Measurements from ENCODE around the gene ATP9A. TPM values are rescaled to one million over a fixed set of nuclear protein-coding genes. Genes with fewer than 3 reads are reported as not detected.
"Not testable (repeated sequence)": the region's sequence is repeated elsewhere in the genome, so short reads cannot be mapped to it uniquely, and the experiment has no call there.

ATP9A gene, protein sequence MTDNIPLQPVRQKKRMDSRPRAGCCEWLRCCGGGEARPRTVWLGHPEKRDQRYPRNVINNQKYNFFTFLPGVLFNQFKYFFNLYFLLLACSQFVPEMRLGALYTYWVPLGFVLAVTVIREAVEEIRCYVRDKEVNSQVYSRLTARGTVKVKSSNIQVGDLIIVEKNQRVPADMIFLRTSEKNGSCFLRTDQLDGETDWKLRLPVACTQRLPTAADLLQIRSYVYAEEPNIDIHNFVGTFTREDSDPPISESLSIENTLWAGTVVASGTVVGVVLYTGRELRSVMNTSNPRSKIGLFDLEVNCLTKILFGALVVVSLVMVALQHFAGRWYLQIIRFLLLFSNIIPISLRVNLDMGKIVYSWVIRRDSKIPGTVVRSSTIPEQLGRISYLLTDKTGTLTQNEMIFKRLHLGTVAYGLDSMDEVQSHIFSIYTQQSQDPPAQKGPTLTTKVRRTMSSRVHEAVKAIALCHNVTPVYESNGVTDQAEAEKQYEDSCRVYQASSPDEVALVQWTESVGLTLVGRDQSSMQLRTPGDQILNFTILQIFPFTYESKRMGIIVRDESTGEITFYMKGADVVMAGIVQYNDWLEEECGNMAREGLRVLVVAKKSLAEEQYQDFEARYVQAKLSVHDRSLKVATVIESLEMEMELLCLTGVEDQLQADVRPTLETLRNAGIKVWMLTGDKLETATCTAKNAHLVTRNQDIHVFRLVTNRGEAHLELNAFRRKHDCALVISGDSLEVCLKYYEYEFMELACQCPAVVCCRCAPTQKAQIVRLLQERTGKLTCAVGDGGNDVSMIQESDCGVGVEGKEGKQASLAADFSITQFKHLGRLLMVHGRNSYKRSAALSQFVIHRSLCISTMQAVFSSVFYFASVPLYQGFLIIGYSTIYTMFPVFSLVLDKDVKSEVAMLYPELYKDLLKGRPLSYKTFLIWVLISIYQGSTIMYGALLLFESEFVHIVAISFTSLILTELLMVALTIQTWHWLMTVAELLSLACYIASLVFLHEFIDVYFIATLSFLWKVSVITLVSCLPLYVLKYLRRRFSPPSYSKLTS
- 52.1 and 55.6 TPM in 2 replicates for total RNA-seq

DNA sequence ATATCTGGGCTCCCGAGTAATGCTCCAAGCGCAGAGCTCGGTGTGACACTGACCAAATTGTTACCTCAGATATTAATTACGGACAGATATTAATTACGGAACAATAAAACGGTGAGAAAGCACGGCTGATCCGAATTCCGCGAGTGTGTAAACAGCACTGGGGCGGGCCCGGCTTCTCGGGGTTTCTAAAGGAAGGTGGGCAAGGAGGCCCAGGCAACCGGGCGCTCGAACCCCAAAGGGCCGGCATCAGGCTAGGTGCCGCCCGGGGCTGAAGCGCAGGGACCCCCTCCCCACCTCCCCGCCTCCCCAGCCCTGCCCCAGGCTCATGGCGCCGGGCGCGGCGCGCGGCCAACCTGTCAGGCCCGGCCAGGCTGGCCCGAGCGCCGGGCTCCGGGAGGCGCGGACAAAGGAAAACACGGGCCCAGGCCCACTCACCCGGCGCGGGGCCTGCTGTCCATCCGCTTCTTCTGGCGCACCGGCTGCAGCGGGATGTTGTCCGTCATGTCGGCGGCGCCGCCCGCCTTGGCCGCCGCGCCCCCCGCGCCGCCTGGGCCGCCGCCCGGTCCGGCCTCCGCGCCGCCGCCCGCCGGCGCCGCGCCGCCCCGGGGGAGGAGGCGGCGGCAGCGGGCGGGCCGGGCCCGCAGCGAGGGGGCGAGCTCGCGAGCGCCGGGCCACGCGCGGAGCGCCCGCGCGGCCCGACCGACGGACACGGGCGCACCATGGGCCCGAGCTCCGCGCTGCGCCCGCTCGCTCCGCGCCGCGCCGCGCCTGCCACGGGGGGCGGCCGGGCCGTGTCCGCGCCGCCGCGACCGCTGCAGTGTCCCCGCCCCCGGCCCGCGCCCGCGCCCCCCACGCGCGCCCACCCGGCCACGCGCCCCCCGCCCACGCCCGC, at the start of gene ATP9A:
Gene ATP9A (minus strand): TSS at position 524 of the 892 bp plus-strand sequence. CDS start 21 bp downstream, at position 503.
- DNase-seq (ENCODE audit: low read depth in 2 of 2) = peak; percentile 46 to 57

DNA sequence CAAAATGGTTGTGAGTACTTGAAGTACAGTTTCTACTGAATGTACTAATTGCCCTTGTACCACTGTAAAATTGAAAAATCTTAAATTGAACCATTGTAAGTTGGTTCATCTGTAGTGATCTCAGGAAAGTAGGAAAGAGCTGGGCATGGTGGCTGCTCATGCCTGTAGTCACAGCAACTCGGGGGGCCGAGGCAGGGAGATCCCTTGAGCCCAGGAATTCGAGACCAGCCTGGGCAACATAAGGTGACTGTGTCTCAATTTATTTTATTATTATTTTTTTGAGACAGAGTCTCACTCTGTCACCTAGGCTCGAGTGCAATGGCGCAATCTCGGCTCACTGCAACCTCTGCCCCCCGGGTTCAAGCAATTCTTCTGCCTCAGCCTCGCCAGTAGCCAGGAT, 48.7 kb upstream of the ATP9A start:
- not testable (repeated sequence) for DNase-seq (ENCODE audit: low read depth in 2 of 2)

DNA sequence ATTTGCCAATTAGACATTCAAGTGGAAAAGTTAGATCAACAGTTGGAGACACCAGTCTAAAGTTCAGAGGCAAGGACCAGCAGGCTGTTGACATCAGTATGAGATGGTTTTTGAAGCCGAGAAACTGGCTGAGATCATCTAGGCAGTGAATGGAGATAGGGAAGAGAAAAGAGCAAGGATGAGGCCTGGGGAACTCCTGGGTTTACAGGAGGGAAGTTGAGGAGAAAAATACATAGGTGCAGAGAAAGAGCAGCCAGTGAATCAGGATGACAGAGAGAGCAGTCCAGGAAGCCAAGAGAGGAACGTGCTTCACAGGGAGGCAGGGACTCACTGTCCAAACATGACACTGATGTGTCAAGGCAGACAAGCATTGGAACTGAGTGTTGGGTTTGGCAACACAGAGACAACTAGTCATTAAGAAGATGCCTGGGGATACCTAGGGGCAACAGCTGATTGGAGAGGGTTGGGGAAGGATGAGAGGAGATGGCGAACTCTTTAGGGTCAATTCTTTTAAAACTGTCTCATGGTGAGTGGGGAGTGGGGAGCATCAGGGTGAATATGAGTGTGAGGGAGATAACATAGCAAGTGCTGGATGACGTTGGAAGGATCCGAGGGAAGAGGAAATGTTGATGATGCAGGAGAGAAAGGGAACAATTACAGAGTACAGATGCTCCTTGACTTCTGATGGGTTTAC, 47.3 kb upstream of the ATP9A start:
- no peak for DNase-seq (ENCODE audit: low read depth in 2 of 2)

DNA sequence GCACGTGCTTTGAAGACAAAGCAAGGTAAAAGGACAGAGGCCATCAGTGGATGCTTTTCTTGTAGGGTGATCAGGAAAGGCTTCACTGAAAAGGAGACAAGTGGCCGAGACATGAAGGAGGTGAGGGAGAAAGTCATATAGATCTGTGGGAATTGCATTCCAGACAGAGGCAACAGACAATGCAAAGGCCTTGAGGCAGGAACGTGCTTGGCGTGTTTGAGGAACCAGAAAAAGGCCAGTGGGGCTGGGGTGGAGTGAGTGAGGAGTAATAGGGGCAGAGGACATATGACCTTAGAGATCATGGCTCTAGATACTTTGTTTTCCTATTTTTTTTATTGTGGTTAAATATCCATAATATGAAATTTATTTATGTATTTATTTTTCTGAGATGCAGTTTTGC, 44.7 kb upstream of the ATP9A start:
- no peak for DNase-seq (ENCODE audit: low read depth in 2 of 2)

DNA sequence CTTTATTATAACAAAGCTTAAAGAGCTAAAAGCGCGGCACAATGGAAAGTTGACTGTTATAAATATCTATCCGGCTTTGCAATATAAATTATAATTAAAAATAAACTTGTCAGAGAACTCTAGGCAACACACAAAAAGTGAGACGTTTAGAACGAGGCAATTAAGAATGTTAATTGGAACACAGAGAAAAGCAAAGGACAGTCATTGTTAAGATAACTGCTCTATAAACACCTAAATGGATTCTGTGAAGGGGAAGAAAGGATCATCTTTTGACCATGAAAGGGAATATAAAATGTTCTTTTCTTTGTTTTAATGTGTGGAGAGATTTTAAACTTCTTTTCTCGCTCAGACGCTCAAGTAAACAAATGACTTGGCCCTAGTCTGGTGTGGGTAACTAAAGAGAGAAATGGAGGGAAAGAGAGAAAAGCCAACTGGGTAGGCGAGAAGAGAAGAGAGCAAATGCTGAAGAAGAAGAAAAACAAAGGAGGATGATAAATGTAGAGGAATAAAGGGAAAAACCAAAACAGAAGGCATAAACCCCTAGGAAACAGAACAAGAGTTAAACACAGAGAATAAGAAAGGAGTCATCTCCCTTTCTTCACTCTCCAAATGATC, 43.4 kb upstream of the ATP9A start:
- DNase-seq (ENCODE audit: low read depth in 2 of 2) = no peak

DNA sequence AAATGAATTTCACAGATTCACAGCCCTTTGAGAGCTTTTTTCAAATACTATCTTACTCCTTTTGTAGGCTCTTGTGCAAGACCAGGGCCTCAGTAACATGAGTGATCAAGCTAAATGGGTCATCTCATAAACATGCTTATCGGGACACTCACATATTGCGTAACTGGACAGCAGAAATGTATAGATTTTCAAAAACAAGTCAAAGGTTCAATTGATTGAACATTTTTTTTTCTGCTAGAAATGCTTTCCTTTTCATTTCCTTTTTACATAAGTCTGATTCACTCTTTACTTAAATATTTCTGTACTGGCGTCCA, 42.8 kb upstream of the ATP9A start:
- DNase-seq (ENCODE audit: low read depth in 2 of 2) = no peak

DNA sequence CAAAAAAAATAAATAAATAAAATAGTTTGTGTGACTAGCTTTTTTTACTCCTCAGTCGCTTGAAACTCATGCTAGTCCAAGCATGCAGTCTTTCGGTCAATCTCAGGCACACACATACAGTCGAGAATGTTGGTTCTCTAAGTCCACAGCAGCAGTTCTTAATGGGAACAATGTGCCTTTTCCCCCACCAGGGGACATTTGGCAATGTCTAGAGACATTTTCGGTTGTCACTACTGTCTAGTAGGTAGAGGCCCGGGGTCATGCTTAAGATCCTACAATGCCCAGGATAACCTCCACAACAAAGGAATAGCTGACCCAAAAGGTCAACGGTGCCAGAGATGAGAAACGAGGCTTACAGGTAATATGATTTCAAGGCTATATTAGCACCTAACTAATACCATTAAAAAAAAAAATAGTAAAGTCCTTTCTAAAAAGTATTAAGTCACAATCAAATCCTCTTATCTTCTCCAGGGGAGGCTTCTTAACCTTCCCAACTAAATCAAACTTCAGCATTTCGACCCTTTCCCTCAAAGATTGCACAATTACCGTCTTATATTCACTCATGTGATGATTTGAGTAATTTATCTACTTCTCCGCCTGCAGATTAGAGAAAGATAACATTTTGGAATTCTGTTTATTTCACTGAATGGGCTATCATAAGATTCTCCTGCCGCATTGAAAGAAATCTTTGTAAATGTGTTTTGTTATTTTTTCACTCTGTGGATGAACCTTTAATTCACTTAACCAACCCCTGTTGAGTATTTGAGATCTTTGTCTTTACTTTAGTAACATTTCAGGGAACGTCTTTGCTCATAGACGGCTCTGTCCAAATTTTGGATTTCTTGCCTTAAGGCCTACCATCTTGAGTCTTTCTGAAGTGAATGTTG, 42.2 kb upstream of the ATP9A start:
- DNase-seq (ENCODE audit: low read depth in 2 of 2) = no peak

DNA sequence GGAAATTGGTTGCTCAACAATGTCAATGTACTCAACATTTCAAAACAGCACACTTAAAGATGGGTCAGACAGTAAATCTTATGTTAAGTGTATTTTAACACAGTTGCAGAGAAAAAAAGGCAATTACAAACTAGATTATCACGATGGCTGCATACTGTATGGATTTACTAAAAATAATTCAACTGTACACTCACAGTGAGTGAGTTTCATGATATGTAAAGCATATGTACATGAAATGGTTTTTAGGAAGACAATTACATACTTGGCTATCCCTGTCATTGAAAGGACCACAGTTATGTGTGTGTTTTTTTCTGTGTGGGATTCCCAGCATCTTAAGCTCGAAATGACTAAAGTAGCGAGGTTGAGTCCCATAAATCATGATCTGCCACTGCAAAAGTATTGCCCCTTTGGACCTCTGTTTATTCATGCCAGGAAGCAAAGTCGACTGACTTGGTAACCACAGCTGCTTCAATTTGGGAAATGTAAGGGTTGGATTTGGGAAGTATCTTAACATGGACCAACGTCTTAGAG, 39.6 kb upstream of the ATP9A start:
- DNase-seq (ENCODE audit: low read depth in 2 of 2) = no peak

DNA sequence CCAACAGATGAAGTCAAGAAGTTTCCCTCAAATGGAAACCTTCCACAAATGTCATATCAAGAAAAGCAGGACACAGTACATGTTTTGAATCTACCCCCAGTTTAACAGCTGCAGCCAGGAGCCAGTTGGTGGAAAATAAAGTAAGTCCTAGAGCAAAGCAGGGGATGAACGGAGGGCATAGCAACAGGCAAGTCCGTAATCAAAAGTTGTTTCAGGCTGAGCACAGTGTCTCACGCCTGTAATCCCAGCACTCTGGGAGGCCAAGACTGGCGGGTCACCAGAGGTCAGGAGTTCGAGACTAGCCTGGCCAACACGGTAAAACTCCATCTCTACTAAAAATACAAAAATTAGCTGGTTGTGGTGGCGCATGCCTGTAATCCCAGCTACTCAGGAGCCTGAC, 36.6 kb upstream of the ATP9A start:
- DNase-seq (ENCODE audit: low read depth in 2 of 2) = no peak

DNA sequence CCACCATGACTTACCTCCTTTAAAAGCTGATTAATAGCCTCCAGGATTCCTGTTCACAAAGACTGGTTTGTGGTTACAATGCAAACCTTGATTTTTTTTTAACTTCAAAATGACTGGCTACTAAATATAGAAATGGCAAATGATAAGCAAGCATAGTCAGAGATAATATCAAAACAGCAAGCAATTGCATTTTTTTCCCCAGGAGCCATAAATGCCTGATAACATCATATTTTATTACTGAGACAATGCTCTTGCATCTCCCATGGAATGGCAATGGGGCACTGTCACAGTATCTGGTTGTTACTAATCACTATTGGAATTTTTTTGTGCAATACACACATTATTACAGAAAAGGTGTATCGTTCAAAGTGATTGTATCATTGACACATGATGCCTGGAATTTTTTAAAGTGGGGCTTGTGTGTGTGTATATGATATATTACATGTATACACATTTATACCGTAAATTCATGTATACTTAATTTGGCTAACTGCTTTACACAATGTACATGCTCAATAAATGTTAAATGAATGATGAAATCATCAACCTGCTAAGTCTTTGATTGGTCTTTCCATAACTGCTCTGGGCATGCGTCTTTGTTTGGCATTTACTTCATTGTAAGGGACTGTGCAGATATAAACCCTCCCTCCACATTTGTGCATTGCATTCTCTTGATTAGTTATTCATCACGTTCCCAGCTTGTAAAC, 35.1 kb upstream of the ATP9A start:
- DNase-seq (ENCODE audit: low read depth in 2 of 2) = no peak

DNA sequence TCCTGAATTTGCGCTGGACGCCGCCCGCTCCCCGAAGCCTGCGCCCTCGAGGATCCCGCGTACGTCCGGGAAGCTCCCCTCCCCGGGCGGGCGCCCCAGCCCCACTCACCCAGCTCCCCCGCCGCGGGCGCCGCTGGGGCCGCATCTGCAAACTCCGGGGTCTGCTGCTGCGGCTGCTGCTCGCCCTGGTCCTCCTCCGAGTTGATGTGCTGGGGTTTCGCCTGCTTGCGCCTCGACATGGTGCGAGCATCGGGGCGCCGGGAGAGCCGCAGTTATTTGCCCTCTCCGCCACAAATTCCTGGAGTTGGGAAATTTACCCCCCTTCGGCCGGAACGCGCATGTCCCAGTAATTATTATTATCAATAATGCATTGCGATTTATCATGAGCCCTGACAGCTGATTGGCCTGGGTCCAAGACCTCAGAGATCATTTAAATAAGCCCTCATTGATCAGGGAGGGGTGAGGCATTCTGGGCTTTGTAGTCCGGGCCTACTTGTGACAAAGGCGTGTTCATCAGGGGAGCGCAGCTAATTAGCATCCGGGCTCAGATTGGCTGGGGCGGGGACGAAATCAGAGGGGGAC, 34.1 kb upstream of the ATP9A start, which contains the start of gene SALL4:
Gene SALL4 (minus strand): TSS at position 352 of the 582 bp plus-strand sequence. CDS start 113 bp downstream, at position 239.
- DNase-seq (ENCODE audit: low read depth in 2 of 2) = no peak

DNA sequence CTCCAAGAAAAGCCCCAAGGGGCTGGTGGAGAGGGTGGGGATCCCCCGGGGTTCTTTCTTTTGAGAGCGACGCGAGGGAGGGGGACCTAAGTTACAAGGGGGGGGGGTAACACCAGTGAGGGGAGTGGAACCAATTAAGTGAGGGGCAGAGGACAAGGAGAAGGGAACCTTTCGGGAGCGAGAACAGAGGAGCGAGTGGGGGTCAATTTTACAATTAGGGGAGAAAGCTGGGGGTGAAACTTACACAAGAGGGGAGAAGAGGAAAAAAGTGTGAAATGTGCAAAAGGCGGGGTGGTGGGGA, 33.6 kb upstream of the ATP9A start:
- DNase-seq (ENCODE audit: low read depth in 2 of 2) = no peak

DNA sequence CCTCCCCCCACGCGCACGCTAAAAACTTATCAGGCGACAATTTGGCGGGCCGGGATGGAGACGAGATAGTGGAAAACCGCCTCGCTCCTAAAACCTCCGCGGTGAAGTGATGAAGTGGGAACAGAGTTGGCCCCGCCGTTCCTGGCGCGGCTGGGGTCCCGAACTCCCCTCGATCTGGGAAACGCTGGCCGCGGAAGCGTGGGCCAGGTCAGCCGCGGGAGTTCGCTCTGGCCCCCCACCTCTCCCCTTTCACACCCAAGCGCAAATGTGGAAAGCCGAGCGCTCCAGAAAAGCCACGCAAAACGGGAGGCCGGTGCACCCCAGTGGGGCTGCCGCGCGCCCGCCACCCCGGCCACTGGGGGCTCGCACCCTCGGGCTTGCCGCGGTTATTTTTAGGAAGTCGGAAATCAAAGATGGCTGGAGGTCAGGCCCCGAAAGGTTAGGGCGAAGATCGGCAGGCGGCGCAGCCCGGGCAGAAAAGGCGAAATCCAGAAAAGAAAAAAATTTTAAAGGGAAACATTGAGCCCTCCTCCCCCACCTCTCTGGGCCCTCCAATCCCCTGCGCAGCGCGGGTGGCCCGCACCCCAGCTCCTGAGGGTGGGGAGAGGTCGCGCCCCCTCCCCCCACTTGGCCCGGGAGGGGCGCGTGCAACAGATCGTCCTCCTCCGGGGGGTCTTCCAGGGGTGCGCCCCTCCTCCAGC, 33.1 kb upstream of the ATP9A start:
- peak in 1 of 2 donors; percentile 17 for DNase-seq (ENCODE audit: low read depth in 2 of 2)

DNA sequence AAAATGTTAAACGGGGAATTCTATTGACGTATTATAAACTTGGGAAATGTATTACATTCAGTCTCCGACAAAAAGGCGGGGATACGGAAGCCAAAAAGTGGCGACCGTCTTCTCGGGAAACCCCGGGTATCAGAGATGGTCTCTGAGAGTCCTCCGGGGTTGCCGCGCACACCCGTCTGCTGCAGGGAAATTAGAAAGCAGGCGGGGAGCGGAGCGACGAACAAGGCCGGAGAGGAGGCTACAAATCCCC, 32.6 kb upstream of the ATP9A start:
- DNase-seq (ENCODE audit: low read depth in 2 of 2) = peak; percentile 26 to 47

DNA sequence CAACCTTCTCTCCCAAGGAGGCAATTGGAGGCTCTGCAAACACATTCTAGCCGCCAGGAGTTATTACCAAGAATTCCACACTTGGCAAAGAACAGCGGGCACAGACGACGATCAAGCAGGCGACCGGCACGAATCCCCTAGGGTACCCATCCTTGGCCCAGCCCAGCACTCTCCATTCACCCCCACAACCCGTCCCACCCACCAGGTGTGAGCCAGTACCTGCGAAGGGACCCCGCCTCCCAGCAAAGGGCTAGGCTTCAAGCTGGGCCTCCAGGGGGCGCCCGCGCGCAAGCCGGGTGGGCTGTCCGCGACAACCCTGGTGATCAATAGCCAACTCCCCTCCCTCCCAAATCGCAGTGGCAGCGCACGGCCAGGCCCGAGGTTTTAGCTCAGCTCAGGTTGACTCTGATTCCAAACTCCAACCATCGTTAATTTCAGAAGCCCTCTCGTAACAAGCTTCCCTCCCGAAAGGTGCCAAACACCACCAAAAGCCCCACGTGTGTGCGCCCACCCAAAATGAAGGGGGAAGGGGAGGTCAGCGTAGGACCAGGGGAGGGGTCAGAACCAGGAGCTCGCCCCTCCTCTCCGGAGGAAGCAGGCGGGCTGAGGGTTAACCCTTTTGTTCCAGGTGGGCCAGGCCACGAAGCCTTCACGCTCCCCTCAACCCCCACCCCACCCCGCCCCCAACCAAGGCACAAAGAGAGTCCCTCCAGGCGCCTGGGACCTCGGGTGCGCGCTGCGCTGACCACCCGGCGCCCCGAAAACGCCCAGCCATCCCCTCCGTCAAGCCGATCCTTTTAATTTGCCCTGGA, 32.1 kb upstream of the ATP9A start:
- DNase-seq (ENCODE audit: low read depth in 2 of 2) = peak; percentile 49 to 74

DNA sequence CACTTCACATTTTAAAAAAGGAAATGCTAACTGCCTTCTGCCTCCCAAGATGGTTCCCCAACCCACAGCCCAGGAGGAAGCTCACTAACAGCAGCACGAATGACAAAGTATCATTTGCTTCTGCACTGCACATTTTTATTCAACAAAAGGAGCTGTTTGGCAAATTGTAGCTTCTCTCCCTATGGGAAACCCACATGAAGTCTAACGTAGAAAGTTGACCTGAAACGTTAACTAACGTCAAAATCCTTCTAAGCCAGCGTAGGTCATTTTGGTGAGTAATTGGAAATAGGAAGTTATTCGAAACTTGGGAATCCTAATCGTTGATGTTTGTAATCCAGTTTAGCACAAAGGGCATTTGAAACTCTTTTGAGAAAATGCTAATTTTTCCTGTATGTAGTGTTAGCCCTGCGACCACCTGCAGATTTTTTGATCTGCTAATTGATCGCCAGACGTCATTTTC, 31.2 kb upstream of the ATP9A start:
- no peak for DNase-seq (ENCODE audit: low read depth in 2 of 2)
